ENCODE results near the gene SDK2.

GRCh38 chr17:73595479-73595878 lies 48.8 kb downstream of the SDK2 start:
- TF ChIP-seq, protein P1, sequence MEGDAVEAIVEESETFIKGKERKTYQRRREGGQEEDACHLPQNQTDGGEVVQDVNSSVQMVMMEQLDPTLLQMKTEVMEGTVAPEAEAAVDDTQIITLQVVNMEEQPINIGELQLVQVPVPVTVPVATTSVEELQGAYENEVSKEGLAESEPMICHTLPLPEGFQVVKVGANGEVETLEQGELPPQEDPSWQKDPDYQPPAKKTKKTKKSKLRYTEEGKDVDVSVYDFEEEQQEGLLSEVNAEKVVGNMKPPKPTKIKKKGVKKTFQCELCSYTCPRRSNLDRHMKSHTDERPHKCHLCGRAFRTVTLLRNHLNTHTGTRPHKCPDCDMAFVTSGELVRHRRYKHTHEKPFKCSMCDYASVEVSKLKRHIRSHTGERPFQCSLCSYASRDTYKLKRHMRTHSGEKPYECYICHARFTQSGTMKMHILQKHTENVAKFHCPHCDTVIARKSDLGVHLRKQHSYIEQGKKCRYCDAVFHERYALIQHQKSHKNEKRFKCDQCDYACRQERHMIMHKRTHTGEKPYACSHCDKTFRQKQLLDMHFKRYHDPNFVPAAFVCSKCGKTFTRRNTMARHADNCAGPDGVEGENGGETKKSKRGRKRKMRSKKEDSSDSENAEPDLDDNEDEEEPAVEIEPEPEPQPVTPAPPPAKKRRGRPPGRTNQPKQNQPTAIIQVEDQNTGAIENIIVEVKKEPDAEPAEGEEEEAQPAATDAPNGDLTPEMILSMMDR (IDR thresholded peaks at IDR 0.05; ENCODE audit: low read length) = no peak; the same call in 1 of the 2 replicates
- TF ChIP-seq EZH2 (optimal IDR thresholded peaks at IDR 0.05; ENCODE audit: low read depth, low read length) = no peak

Measured in MM.1S (cell line).